DMS53 (cell line): Measurements from ENCODE around the gene BCAS3.
"Not testable (repeated sequence)": the region's sequence is repeated elsewhere in the genome, so short reads cannot be mapped to it uniquely, and the experiment has no call there.

Experiments used
- DNase-seq: peaks from one replicate; lab custom pipeline; 2025; lab: John Stamatoyannopoulos, UW

BCAS3 gene

DNA sequence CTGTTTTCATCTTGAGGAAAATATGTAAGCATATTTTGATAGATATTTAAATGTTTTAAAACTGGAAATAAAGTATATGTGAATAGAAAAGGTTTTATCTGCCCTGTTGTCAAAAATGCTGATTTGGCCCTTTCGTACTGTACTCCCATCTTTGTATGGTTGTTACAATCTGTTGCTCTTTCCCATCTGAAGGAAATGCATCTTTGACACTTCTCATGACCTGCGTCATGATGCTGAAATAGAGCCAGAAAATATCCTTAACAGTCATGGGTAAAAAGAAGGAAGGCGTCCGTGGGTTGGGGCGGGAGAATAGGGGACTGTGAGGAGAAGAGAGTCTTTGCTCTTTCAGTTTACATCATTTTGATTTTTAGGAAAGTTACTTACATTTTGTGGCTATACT lies 327.7 kb downstream of the BCAS3 start:
- DNase-seq = no peak

- not testable (repeated sequence) for DNase-seq
Observed at GRCh38 chr17:61005958-61006357, 328.3 kb downstream of the BCAS3 start.

GRCh38 chr17:61007980-61008379 lies 330.3 kb downstream of the BCAS3 start:
- no peak for DNase-seq

GRCh38 chr17:61009663-61010062 lies 332.0 kb downstream of the BCAS3 start:
- peak; percentile 1 for DNase-seq

GRCh38 chr17:61010661-61011170 lies 333.1 kb downstream of the BCAS3 start:
- DNase-seq = no peak

- no peak for DNase-seq
Observed at GRCh38 chr17:61011251-61011650, 333.6 kb downstream of the BCAS3 start.

- no peak for DNase-seq
Observed at GRCh38 chr17:61015966-61016365, 338.3 kb downstream of the BCAS3 start.

- no peak for DNase-seq
Observed at GRCh38 chr17:61017317-61018006, 339.8 kb downstream of the BCAS3 start.

DNA sequence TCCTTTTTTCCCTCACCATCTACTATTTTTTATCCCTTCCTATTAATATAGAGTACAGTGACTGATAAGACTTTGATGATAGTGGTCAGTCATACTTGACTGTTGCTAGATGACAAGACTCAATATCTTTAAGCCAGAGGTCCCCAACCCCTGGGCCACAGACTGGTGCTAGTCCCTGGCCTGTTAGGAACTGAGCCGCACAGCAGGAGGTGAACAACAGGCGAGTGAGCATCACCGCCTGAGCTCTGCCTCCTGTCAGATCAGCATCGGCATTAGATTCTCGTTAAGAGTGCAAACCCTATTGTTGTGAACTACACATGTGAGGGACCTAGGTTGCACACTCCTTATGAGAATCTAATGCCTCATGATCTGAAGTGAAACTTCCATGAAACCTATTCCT lies 341.3 kb downstream of the BCAS3 start:
- DNase-seq = no peak

- no peak for DNase-seq
Observed at GRCh38 chr17:61023996-61024395, 346.3 kb downstream of the BCAS3 start.

- no peak for DNase-seq
Observed at GRCh38 chr17:61026818-61027217, 349.2 kb downstream of the BCAS3 start.

GRCh38 chr17:61029181-61029580 lies 351.5 kb downstream of the BCAS3 start:
- no peak for DNase-seq

DNA sequence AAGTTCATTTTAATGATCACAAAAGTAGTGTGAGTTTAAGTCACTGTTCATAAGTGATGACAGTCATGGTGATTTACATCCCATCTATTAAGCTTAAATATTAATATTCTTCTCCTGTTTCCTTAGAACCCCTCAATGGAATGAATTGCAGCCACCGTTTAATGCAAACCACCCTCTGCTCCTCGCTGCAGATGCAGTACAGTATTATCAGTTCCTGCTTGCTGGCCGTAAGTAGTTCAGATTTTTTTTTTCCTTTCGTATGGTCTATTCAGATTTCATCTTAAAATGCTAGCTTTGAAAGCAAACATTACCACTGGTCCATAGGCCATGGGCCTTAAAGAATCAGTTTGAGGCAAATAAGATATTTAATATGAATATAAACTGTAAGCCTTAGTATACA lies 363.0 kb downstream of the BCAS3 start:
- no peak for DNase-seq

- not testable (repeated sequence) for DNase-seq
Observed at GRCh38 chr17:61042348-61042747, 364.7 kb downstream of the BCAS3 start.

GRCh38 chr17:61047515-61047914 lies 369.9 kb downstream of the BCAS3 start:
- no peak for DNase-seq

DNA sequence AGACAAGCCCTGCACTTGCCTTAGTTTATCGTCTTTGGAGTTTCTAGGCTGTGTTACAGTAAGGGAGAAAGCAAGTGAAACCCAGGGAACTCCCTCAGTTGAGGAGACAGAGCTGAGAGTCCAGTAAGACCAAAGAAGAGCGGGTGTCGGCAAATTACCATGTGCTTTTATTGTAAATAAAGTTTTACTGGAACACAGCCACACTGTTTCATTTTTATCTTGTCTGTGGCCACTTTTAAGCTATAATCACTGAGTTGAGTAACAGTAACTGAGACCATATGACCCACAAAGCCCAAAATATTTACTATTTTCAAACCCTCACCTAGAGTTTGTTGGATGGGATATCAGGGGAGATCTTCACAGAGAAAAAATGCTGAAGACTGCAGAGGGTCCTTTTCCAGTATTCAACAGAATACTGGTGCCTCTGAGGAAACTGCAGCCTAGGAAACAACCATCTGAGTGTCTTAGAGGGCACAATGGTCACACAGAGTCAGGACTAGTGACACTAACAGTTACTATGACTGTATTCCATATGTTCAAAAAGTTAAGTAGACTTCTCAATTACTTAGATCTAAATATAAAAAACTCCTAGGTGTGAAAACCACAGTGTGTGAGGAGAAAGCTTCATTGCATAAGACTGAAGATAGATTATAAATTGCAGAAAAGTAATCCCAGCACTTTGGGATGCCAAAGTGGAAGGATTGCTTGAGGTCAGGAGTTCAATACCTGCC lies 370.9 kb downstream of the BCAS3 start:
- DNase-seq = no peak

GRCh38 chr17:61053469-61053868 lies 375.8 kb downstream of the BCAS3 start:
- DNase-seq = no peak

DNA sequence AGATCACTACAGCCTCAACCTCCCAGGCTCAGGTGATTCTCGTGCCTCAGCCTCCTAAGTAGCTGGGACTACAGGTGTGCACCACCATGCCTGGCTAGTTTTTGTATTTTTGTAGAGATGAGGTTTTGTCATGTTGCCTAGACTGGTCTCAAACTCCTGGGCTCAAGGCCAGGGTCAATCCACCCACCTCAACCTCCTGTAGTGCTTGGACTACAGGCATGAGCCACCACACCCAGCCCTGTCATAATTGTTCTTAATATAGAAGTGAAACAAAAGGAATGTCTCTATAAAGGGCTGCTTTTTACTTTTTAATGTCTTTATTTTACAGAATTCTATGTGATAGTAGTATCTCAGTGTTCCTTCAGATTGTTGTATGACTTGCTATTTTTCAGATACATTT lies 376.8 kb downstream of the BCAS3 start:
- DNase-seq = no peak

DNA sequence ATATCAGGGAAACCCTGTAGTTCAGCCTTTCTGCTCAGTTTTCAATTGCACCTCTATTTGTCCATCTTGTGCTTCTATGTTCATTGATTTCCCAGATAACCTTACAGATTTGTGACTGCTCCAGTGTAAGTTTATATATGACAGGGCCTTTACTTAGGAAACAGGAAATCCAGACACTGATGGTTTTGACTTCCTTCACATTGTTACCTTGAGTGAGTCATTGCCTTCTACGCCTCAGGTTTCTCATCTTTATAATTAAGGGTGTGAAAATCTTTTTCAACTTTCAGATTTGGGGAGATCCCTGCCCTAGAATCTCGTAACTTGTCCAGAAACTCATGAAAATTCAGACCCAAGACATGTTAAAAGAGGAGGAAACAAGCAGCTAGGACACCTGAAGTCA lies 379.6 kb downstream of the BCAS3 start:
- DNase-seq = no peak

DNA sequence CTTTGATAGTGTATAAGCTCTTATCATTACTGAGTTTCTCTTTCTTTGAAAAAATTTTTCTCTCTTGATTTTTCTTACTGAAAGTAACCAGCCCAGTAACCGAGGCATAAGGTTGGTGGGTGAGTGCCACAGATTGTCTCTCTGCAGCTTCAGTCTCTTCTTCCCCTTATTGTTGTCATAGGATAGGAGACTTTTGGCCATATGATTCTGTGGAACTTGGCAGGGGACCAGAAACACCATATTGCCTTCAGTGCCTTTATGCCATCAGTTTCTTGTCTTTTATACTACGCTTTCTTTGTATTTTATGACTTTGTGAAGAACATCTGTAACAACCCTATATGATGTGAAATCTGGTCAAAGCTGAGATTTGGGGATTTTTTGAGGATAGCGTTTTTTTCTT lies 380.4 kb downstream of the BCAS3 start:
- DNase-seq = no peak

GRCh38 chr17:61063528-61063927 lies 385.9 kb downstream of the BCAS3 start:
- no peak for DNase-seq

- no peak for DNase-seq
Observed at GRCh38 chr17:61064087-61064951, 386.7 kb downstream of the BCAS3 start.
